ENCODE results near the gene SRGAP3. TPM values are rescaled to one million over a fixed set of nuclear protein-coding genes. Genes with fewer than 3 reads are reported as not detected.

Gene SRGAP3
- total and polyA plus RNA-seq, 10 of the 15 experiments (the other 5 are each of a cell fraction or from before 2014, with no cell fraction given), result 0.32 to 1.7 (median 0.99) TPM

GRCh38 chr3:9201955-9202354 lies 47.5 kb downstream of the SRGAP3 start:
- WGBS (ENCODE audit: insufficient coverage, insufficient replicate concordance, low lambda C conversion rate, missing lambda C conversion rate), result 63% methylated on average over 6 of the region's 6 CpGs
- DNase-seq (ENCODE audit: low read depth, low spot score) (no peak), FAIRE-seq (no peak), ATAC-seq (no peak)
- no peak overlapping the region for H3K27ac ChIP-seq (ENCODE audit: control insufficient read depth, insufficient read depth)
- intact Hi-C loops (cut with micrococcal nuclease; ENCODE audit: unreplicated experiment) (no loop called here), in situ Hi-C loops (cut with MboI) (no loop called here)
- H2AFZ ChIP-seq (ENCODE audit: control insufficient read depth, low read depth, low read length), result no peak overlapping the region
- BruUV-seq (replicated peaks), result no TSS peak
- CTCF ChIA-PET, result interaction anchor here (0.6 kb wide), 1 partner anchor 32 kb away, joined by 3 read pairs; no protein-coding TSS in a partner anchor
- H3K79me2 ChIP-seq (ENCODE audit: control insufficient read depth, insufficient read depth, low read length), result no peaks in the 10 kb centered on the region
- TF ChIP-seq HSF1 (IDR thresholded peaks at IDR 0.05; ENCODE audit: low read depth, low read length), result no peak
- no peak for TF ChIP-seq CBX3 (IDR thresholded peaks at IDR 0.05; ENCODE audit: borderline replicate concordance, low read depth)
- TF ChIP-seq SRF (IDR thresholded peaks at IDR 0.05; ENCODE audit: low read depth in 2 of 2, low read length in 2 of 2), result no peak
- no peak for TF ChIP-seq CREM (IDR thresholded peaks at IDR 0.05; ENCODE audit: low read depth)
- no peak for TF ChIP-seq HDAC6 (IDR thresholded peaks at IDR 0.05; ENCODE audit: unreplicated experiment)
- no peak for TF ChIP-seq NRF1 (conservative IDR thresholded peaks at IDR 0.05; ENCODE audit: low read depth, low read length)
- TF ChIP-seq PBX3 (IDR thresholded peaks at IDR 0.05; ENCODE audit: insufficient replicate concordance, low read depth, low read length), result no peak
- no peak for TF ChIP-seq RAD51 (IDR thresholded peaks at IDR 0.05)
- no peaks in the 10 kb centered on the region for H3K36me3 ChIP-seq (ENCODE audit: control insufficient read depth in 2 of 2, insufficient read depth in 2 of 2, low read length in 1 of 2)
- peaks cover 9% of the 10 kb centered on the region for H3K4me1 ChIP-seq (ENCODE audit: control insufficient read depth, insufficient read depth, low read length)
- H3K27me3 ChIP-seq (replicated peaks in 1 of 2; ENCODE audit: control insufficient read depth in 2 of 2, insufficient read depth in 2 of 2, low read length in 1 of 2), result no peaks in the 10 kb centered on the region
- H4K20me1 ChIP-seq (ENCODE audit: control insufficient read depth, insufficient read depth), result no peaks in the 10 kb centered on the region
- RAD21 ChIA-PET (ENCODE audit: unreplicated experiment), result no interaction called here
- no peak overlapping the region for H3K4me3 ChIP-seq
- H3K9ac ChIP-seq (ENCODE audit: control insufficient read depth, insufficient read depth, low read length), result no peak overlapping the region
- no peaks in the 10 kb centered on the region for H3K9me3 ChIP-seq (replicated peaks; ENCODE audit: control insufficient read depth, insufficient read depth, low read length)
- SMC1A ChIA-PET (ENCODE audit: uncharacterized antibody, unreplicated experiment), result no interaction called here
- H3K4me2 ChIP-seq (ENCODE audit: control insufficient read depth, insufficient read depth), result no peak overlapping the region
- POLR2A ChIA-PET, result no interaction called here
